WTC11 (cell line): ENCODE measurements around the gene HIBADH. TPM values are rescaled to one million over a fixed set of nuclear protein-coding genes. Genes with fewer than 3 reads are reported as not detected.

ENCODE experiments used
- ATAC-seq: fragments of 200-7000 bp; cut with Tn5 transposase; 2 replicates; pipeline ENCODE4 v1.10.0; 2021; ENCODE audit warnings: mild to moderate bottlenecking, moderate library complexity
- CTCF ChIA-PET: fragments of 300-600 bp; sonication (Branson Sonifier 250); formaldehyde crosslinking; loops from one replicate; lab custom pipeline; 2021; ENCODE audit warnings: antibody characterized with exemption; lab: Charles Lee
- POLR2A ChIA-PET: fragments of 350-600 bp; sonication (Branson Sonifier 250); formaldehyde crosslinking; loops from one replicate; lab custom pipeline; 2021; ENCODE audit warnings: antibody characterized with exemption; lab: Charles Lee
- DNase-seq: peaks from one replicate; pipeline ENCODE4 v3.0.0; 2021; ENCODE audit warnings: low spot score
- H3K27ac Mint-ChIP-seq: 2 replicates; pipeline ENCODE4 v1.8.0; 2021; ENCODE audit warnings: mixed read lengths
- H3K27me3 Mint-ChIP-seq: 2 replicates; pipeline ENCODE4 v1.8.0; 2021; ENCODE audit warnings: low read depth, mild to moderate bottlenecking, moderate library complexity, mixed read lengths
- H3K36me3 Mint-ChIP-seq: 2 replicates; pipeline ENCODE4 v1.8.0; 2021; ENCODE audit warnings: mixed read lengths
- H3K4me1 Mint-ChIP-seq: 2 replicates; pipeline ENCODE4 v1.8.0; 2022; ENCODE audit warnings: mixed read lengths
- H3K4me3 Mint-ChIP-seq: 2 replicates; pipeline ENCODE4 v1.8.0; 2021; ENCODE audit warnings: mild to moderate bottlenecking, moderate library complexity, mixed read lengths
- H3K9me3 Mint-ChIP-seq: 2 replicates; pipeline ENCODE4 v1.8.0; 2021; ENCODE audit warnings: mixed read lengths
- ATF3 ChIP-seq: sonication (generic); formaldehyde crosslinking; conservative IDR thresholded peaks from 2 replicates; pipeline ENCODE4 v1.8.1; 2022; ENCODE audit warnings: mild to moderate bottlenecking, missing genetic modification reagents
- CDX4 ChIP-seq: fragments of 250-450 bp; sonication (Bioruptor Pico); IDR thresholded peaks from 2 replicates; pipeline ENCODE4 v1.9.0; 2021; ENCODE audit warnings: moderate library complexity, mild to moderate bottlenecking, inconsistent platforms, borderline replicate concordance
- FOXJ3 ChIP-seq: sonication (generic); formaldehyde crosslinking; IDR thresholded peaks from 2 replicates; pipeline ENCODE4 v1.9.0; 2021; ENCODE audit warnings: missing genetic modification reagents, mild to moderate bottlenecking, borderline replicate concordance
- GRHL2 ChIP-seq: fragments of 250-450 bp; sonication (Bioruptor Pico); IDR thresholded peaks from 2 replicates; pipeline ENCODE4 v1.8.0; 2022; ENCODE audit warnings: mild to moderate bottlenecking, moderate library complexity; ENCODE audit not compliant: insufficient replicate concordance, severe bottlenecking
- HMGA2 ChIP-seq: fragments of 250-450 bp; sonication (Bioruptor Pico); IDR thresholded peaks from 2 replicates; pipeline ENCODE4 v1.4.0; 2021; ENCODE audit warnings: mild to moderate bottlenecking, moderate library complexity
- JAZF1 ChIP-seq: fragments of 250-450 bp; sonication (Bioruptor Pico); IDR thresholded peaks from 2 replicates; pipeline ENCODE4 v1.9.0; 2021; ENCODE audit warnings: moderate library complexity, mild to moderate bottlenecking, inconsistent platforms
- MLX ChIP-seq: sonication (generic); formaldehyde crosslinking; IDR thresholded peaks from 2 replicates; pipeline ENCODE4 v1.8.1; 2023; ENCODE audit warnings: mild to moderate bottlenecking, missing genetic modification reagents, moderate library complexity
- NFATC4 ChIP-seq: fragments of 250-450 bp; sonication (Bioruptor Pico); IDR thresholded peaks from 2 replicates; pipeline ENCODE4 v1.9.0; 2021; ENCODE audit warnings: mild to moderate bottlenecking
- NR1H2 ChIP-seq: sonication (generic); formaldehyde crosslinking; IDR thresholded peaks from 2 replicates; pipeline ENCODE4 v1.9.0; 2021; ENCODE audit warnings: mild to moderate bottlenecking, moderate library complexity, missing genetic modification reagents
- NR3C1 ChIP-seq: sonication (generic); formaldehyde crosslinking; conservative IDR thresholded peaks from 2 replicates; pipeline ENCODE4 v1.8.1; 2023; ENCODE audit warnings: low read depth, mild to moderate bottlenecking, missing genetic modification reagents
- RELA ChIP-seq: sonication (generic); formaldehyde crosslinking; IDR thresholded peaks from 2 replicates; pipeline ENCODE4 v1.8.1; 2022; ENCODE audit warnings: missing genetic modification reagents, mild to moderate bottlenecking, borderline replicate concordance
- SOX15 ChIP-seq: fragments of 250-450 bp; sonication (Bioruptor Pico); IDR thresholded peaks from 2 replicates; pipeline ENCODE4 v1.9.0; 2021; ENCODE audit warnings: mild to moderate bottlenecking
- TCF7 ChIP-seq: sonication (generic); formaldehyde crosslinking; IDR thresholded peaks from 2 replicates; pipeline ENCODE4 v1.8.0; 2022; ENCODE audit warnings: mild to moderate bottlenecking, low read depth, missing genetic modification reagents, moderate library complexity
- TEAD1 ChIP-seq: sonication (generic); formaldehyde crosslinking; IDR thresholded peaks from 2 replicates; pipeline ENCODE4 v1.8.0; 2022; ENCODE audit warnings: mild to moderate bottlenecking, missing genetic modification reagents
- ZBTB43 ChIP-seq: sonication (generic); formaldehyde crosslinking; IDR thresholded peaks from 2 replicates; pipeline ENCODE4 v1.8.1; 2023; ENCODE audit warnings: mild to moderate bottlenecking, missing genetic modification reagents
- ZNF263 ChIP-seq: sonication (generic); formaldehyde crosslinking; IDR thresholded peaks from 2 replicates; pipeline ENCODE4 v1.8.1; 2022; ENCODE audit warnings: low read depth, mild to moderate bottlenecking, moderate library complexity, missing genetic modification reagents
- ZNF423 ChIP-seq: fragments of 250-450 bp; sonication (Bioruptor Pico); IDR thresholded peaks from 2 replicates; pipeline ENCODE4 v2.1.2; 2022; ENCODE audit warnings: mild to moderate bottlenecking, moderate library complexity
- ZNF425 ChIP-seq: fragments of 250-450 bp; sonication (Bioruptor Pico); conservative IDR thresholded peaks from 2 replicates; pipeline ENCODE4 v1.9.0; 2021; ENCODE audit warnings: mild to moderate bottlenecking
- ZNF512 ChIP-seq: sonication (generic); formaldehyde crosslinking; IDR thresholded peaks from 2 replicates; pipeline ENCODE4 v1.8.1; 2022; ENCODE audit warnings: missing genetic modification reagents, borderline replicate concordance
- ZNF532 ChIP-seq: fragments of 250-450 bp; sonication (Bioruptor Pico); IDR thresholded peaks from 2 replicates; pipeline ENCODE4 v1.9.0; 2021; ENCODE audit warnings: mild to moderate bottlenecking, borderline replicate concordance
- total RNA-seq: library from RNA; stranded (reverse); gene quantifications from 3 replicates; pipeline ENCODE4 v1.2.3, GENCODE V29; 2021

The HIBADH gene
- total RNA-seq, 1 experiment from 2014 or later = 27.9 TPM

GRCh38 chr7:27686315-27686714, 23.6 kb upstream of the HIBADH start:
- H3K27ac Mint-ChIP-seq = no peak overlapping the region
- ChIA-PET CTCF (interaction anchor here (0.6 kb wide), 1 partner anchor 60 kb away, joined by 3 read pairs; no protein-coding TSS in a partner anchor), POLR2A (no interaction called here)
- H3K4me3 Mint-ChIP-seq = no peak overlapping the region
- no peak for DNase-seq
- H3K4me1 Mint-ChIP-seq = peaks cover 10% of the 10 kb centered on the region
- no peak for TF ChIP-seq NR3C1
- TF ChIP-seq ZNF263 (CRISPR knock-in tag) = no peak
- TF ChIP-seq NFATC4 (CRISPR knock-in tag) = no peak
- TF ChIP-seq GRHL2 = no peak
- no peak for TF ChIP-seq ZBTB43 (CRISPR knock-in tag)
- TF ChIP-seq ZNF425 (CRISPR knock-in tag) = no peak
- no peak for TF ChIP-seq TEAD1 (CRISPR knock-in tag)
- TF ChIP-seq MLX (CRISPR knock-in tag) = no peak
- H3K9me3 Mint-ChIP-seq = peaks cover 12% of the 10 kb centered on the region; the same call in 1 of the 2 replicates
- no peak for ATAC-seq
- no peaks in the 10 kb centered on the region for H3K27me3 Mint-ChIP-seq
- H3K36me3 Mint-ChIP-seq = no peaks in the 10 kb centered on the region

- Mint-ChIP-seq H3K4me1 (peaks cover 10% of the 10 kb centered on the region), H3K27me3 (no peaks in the 10 kb centered on the region), H3K9me3 (peaks cover 12% of the 10 kb centered on the region; the same call in 1 of the 2 replicates), H3K4me3 (no peak overlapping the region), H3K36me3 (no peaks in the 10 kb centered on the region), H3K27ac (no peak overlapping the region)
- no peak for DNase-seq
- ChIA-PET CTCF (no interaction called here), POLR2A (no interaction called here)
- TF ChIP-seq ZNF425 (CRISPR knock-in tag) (no peak), JAZF1 (CRISPR knock-in tag) (no peak), FOXJ3 (CRISPR knock-in tag) (no peak), ZNF423 (CRISPR knock-in tag) (no peak), ATF3 (CRISPR knock-in tag) (no peak), HMGA2 (CRISPR knock-in tag) (no peak), TCF7 (CRISPR knock-in tag) (no peak), RELA (CRISPR knock-in tag) (no peak), ZNF532 (CRISPR knock-in tag) (no peak), GRHL2 (no peak), SOX15 (no peak), ZNF512 (CRISPR knock-in tag) (no peak), CDX4 (CRISPR knock-in tag) (no peak), NR1H2 (CRISPR knock-in tag) (no peak)
- ATAC-seq = no peak
Observed at GRCh38 chr7:27685893-27686292, 23.2 kb upstream of the HIBADH start.
